K562 (cell line): Measurements from ENCODE around the gene DUS1L. TPM values are rescaled to one million over a fixed set of nuclear protein-coding genes. Genes with fewer than 3 reads are reported as not detected.

Experiments
- ETS2 ChIP-seq: IDR thresholded peaks from 2 replicates; pipeline ENCODE4 v1.6.1; 2016; ENCODE audit warnings: borderline replicate concordance, missing genetic modification characterization, mild to moderate bottlenecking, moderate library complexity, missing compliant biosample characterization; ENCODE audit not compliant: poor library complexity, severe bottlenecking
- KDM5B ChIP-seq: fragments of 200-600 bp; sonication (generic); IDR thresholded peaks from 2 replicates; pipeline ENCODE4 v1.6.1; 2012; ENCODE audit warnings: low read depth, mild to moderate bottlenecking, moderate library complexity, low read length, control low read depth, inconsistent platforms; ENCODE audit not compliant: insufficient replicate concordance
- MLX ChIP-seq, 2 experiments: fragments of 450-650 bp in 1 of 2; sonication (generic) in 1 of 2; formaldehyde crosslinking; conservative IDR thresholded peaks; 2 replicates each; pipeline versions ENCODE4 v1.4.0 to v1.8.1; 2020 to 2022; ENCODE audit warnings: mild to moderate bottlenecking in 1 of 2, missing genetic modification reagents in 1 of 2
- SFPQ ChIP-seq: fragments of 200-400 bp; formaldehyde crosslinking; IDR thresholded peaks from 2 replicates; pipeline ENCODE4 v1.6.1; 2017; ENCODE audit warnings: mild to moderate bottlenecking, low read depth, low read length, moderate library complexity
- ZNF699 ChIP-seq: fragments of 250-450 bp; sonication (Bioruptor Pico); IDR thresholded peaks from 2 replicates; pipeline ENCODE4 v1.8.0; 2021; ENCODE audit warnings: mild to moderate bottlenecking, moderate library complexity; ENCODE audit not compliant: insufficient replicate concordance
- polyA plus RNA-seq, 8 experiments: library from polyadenylated mRNA; depleted of rRNA in 4 of 8; stranded (reverse) in 5 of 8; unstranded in 3 of 8; fragments of >200 nt; fragmentation: Nextera tagmentation in 2 of 8; fragmentation: Illumina TruSeq in 1 of 8; extraction: Ambion mirVana in 2 of 8; extraction: Trizol in 1 of 8; gene quantifications; 2 replicates each; pipeline versions ENCODE4 v1.2.1 to v1.2.3, GENCODE V29; 2011 to 2014; ENCODE audit warnings: inconsistent platforms in 1 of 8, missing spikeins in 1 of 8
- total RNA-seq, 7 experiments: library from RNA; depleted of rRNA in 6 of 7; stranded (reverse); fragments of >200 nt in 6 of 7; fragmentation: Illumina TruSeq in 2 of 7; extraction: Trizol in 2 of 7; gene quantifications; 2 replicates each; pipeline versions ENCODE4 v1.2.1 to v1.2.3, GENCODE V29; 2011 to 2021; ENCODE audit warnings: low replicate concordance in 1 of 7

The DUS1L gene
- total and polyA plus RNA-seq, 9 of the 15 experiments (the other 6 are each of a cell fraction or from before 2014, with no cell fraction given) = 7.8 to 210 (median 83.9) TPM

GRCh38 chr17:82098169-82098938, 32.8 kb upstream of the DUS1L start, which contains the start of gene FASN (continued):
- TF ChIP-seq SFPQ (no peak), MLX (CRISPR knock-in tag; conservative IDR thresholded peaks at IDR 0.05) (0 out of 4 replicates have a peak, but pooled peaks of 1 of the 2 experiments have one; percentile 25), ETS2 (tag) (peak; percentile 24), ZNF699 (no peak), KDM5B (peak; percentile 98)
